ENCODE measurements around the gene CEBPA. TPM values are rescaled to one million over a fixed set of nuclear protein-coding genes. Genes with fewer than 3 reads are reported as not detected.

CEBPA gene
- polyA plus RNA-seq, 1 donor (not counting 4 experiments of a cell fraction or from before 2014, with no cell fraction given), result 3.6 TPM

GRCh38 chr19:33309826-33310225 is 7.5 kb upstream of the CEBPA start:
- DNase-seq (ENCODE audit: low read depth, low spot score) (no peak), FAIRE-seq (no peak)
- H3K4me3 ChIP-seq (ENCODE audit: control insufficient read depth in 2 of 3, extremely low read depth in 1 of 3, insufficient read depth in 2 of 3, low read depth in 1 of 3, low read length in 3 of 3), result no peak overlapping the region
- no peaks in the 10 kb centered on the region for H3K9me1 ChIP-seq (ENCODE audit: control insufficient read depth, extremely low read depth, insufficient read depth, low read length)
- H3K9ac ChIP-seq (ENCODE audit: control insufficient read depth, extremely low read depth, insufficient read depth, low read length), result no peak overlapping the region
- no peaks in the 10 kb centered on the region for H3K79me2 ChIP-seq (ENCODE audit: control insufficient read depth, insufficient read depth, low read length)
- H2AFZ ChIP-seq (ENCODE audit: control insufficient read depth, low read length), result no peak overlapping the region
- no peaks in the 10 kb centered on the region for H3K9me3 ChIP-seq (ENCODE audit: control insufficient read depth, low read depth, low read length)
- TF ChIP-seq CTCF (optimal IDR thresholded peaks at IDR 0.05 in 1 of 3, IDR thresholded peaks at IDR 0.05 in 1 of 3, conservative IDR thresholded peaks at IDR 0.05 in 1 of 3; ENCODE audit: extremely low read depth in 1 of 3, insufficient read depth in 2 of 3, low read length in 3 of 3) (no peak), EZH2 (IDR thresholded peaks at IDR 0.05; ENCODE audit: low read length) (no peak)
- H3K4me1 ChIP-seq (ENCODE audit: control insufficient read depth, extremely low read depth, insufficient read depth, low read length), result peaks cover 5% of the 10 kb centered on the region
- H4K20me1 ChIP-seq (ENCODE audit: control insufficient read depth, extremely low read depth, insufficient read depth, low read length), result no peaks in the 10 kb centered on the region
- no peaks in the 10 kb centered on the region for H3K27me3 ChIP-seq (ENCODE audit: control insufficient read depth, extremely low read depth, insufficient read depth, low read length)
- no peaks in the 10 kb centered on the region for H3K36me3 ChIP-seq (ENCODE audit: control insufficient read depth in 2 of 2, extremely low read depth in 1 of 2, insufficient read depth in 2 of 2, low read length in 2 of 2)
- no peak overlapping the region for H3K27ac ChIP-seq (ENCODE audit: control insufficient read depth, insufficient read depth, low read length)
- dilution Hi-C loops (cut with MboI; ENCODE audit: extremely low pct_ligation_motif_present, low sequenced_read_pairs), result no loop called here
- no peak overlapping the region for H3K4me2 ChIP-seq (ENCODE audit: control insufficient read depth, extremely low read depth, insufficient read depth, low read depth, low read length)

GRCh38 chr19:33306853-33307792 is 4.8 kb upstream of the CEBPA start:
- Histone ChIP-seq H3K79me2 (ENCODE audit: control insufficient read depth, insufficient read depth, low read length) (no peaks in the 10 kb centered on the region), H3K4me1 (ENCODE audit: control insufficient read depth, extremely low read depth, insufficient read depth, low read length) (peaks cover 7% of the 10 kb centered on the region), H3K4me3 (ENCODE audit: control insufficient read depth in 2 of 3, extremely low read depth in 1 of 3, insufficient read depth in 2 of 3, low read depth in 1 of 3, low read length in 3 of 3) (no peak overlapping the region), H3K4me2 (ENCODE audit: control insufficient read depth, extremely low read depth, insufficient read depth, low read depth, low read length) (no peak overlapping the region), H3K9me1 (ENCODE audit: control insufficient read depth, extremely low read depth, insufficient read depth, low read length) (no peaks in the 10 kb centered on the region), H3K36me3 (ENCODE audit: control insufficient read depth in 2 of 2, extremely low read depth in 1 of 2, insufficient read depth in 2 of 2, low read length in 2 of 2) (no peaks in the 10 kb centered on the region), H3K27me3 (ENCODE audit: control insufficient read depth, extremely low read depth, insufficient read depth, low read length) (peaks cover 7% of the 10 kb centered on the region), H3K9ac (ENCODE audit: control insufficient read depth, extremely low read depth, insufficient read depth, low read length) (no peak overlapping the region), H3K9me3 (ENCODE audit: control insufficient read depth, low read depth, low read length) (no peaks in the 10 kb centered on the region), H3K27ac (ENCODE audit: control insufficient read depth, insufficient read depth, low read length) (no peak overlapping the region), H2AFZ (ENCODE audit: control insufficient read depth, low read length) (no peak overlapping the region), H4K20me1 (ENCODE audit: control insufficient read depth, extremely low read depth, insufficient read depth, low read length) (no peaks in the 10 kb centered on the region)
- FAIRE-seq, result no peak
- no peak for TF ChIP-seq CTCF (optimal IDR thresholded peaks at IDR 0.05 in 1 of 3, IDR thresholded peaks at IDR 0.05 in 1 of 3, conservative IDR thresholded peaks at IDR 0.05 in 1 of 3; ENCODE audit: extremely low read depth in 1 of 3, insufficient read depth in 2 of 3, low read length in 3 of 3)
- no peak for TF ChIP-seq EZH2 (IDR thresholded peaks at IDR 0.05; ENCODE audit: low read length)
- no peak for DNase-seq (ENCODE audit: low read depth, low spot score)
- dilution Hi-C loops (cut with MboI; ENCODE audit: extremely low pct_ligation_motif_present, low sequenced_read_pairs), result no loop called here
